Tibial nerve (tissue), 3 donors: Measurements from ENCODE around the gene NCOR1.

ENCODE experiments used
- POLR2A ChIP-seq, 2 donors: fragments of 450-650 bp; IDR thresholded peaks; one replicate each; pipeline ENCODE4 v1.6.1; 2017; ENCODE audit warnings: antibody characterized with exemption in 2 of 2, mild to moderate bottlenecking in 2 of 2, moderate library complexity in 2 of 2
- TF ChIP-seq, protein P1 (sequence below), 5 experiments: fragments of 200-600 bp in 3 of 5; fragments of 450-650 bp in 2 of 5; sonication (generic) in 3 of 5; IDR thresholded peaks; one replicate each; pipeline ENCODE4 v1.5.1; 2016 to 2019; ENCODE audit warnings: antibody characterized with exemption in 5 of 5, mild to moderate bottlenecking in 3 of 5, moderate library complexity in 2 of 5

DNA sequence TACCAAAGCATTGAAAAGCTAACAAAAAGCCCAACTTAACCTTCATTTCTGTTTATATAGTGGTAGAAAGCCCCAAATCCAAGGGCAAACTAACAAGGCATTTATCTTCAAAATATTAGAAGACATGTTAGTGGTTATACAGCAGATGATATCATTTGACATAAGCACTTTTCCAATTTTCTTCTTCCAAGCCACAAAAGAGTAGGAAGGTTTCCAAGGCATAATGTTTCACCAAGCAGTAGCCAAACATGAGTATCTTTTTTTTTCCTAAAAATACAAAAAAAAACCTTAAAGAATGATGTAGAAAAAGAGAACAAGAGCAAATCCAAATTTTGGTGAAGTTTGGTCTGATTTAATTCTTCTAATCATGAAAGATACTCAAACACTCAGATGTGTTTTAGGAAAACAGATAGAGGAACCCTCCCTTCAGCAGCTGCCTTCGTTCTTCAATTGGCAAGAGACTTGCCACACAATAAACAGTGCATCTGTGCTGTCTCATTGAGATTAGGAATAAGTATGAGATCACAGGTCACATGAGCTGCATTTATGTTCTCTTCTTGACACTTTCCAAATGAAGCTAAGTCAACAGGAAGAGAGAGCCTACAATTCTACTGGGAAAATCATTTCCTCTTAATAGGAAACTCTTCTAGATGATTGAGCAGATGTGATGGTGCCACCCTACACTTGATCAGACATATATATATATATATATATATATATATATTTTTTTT is 109.0 kb downstream of the NCOR1 start:
- no peak for TF ChIP-seq POLR2A (IDR thresholded peaks at IDR 0.05)
- TF ChIP-seq, protein P1, sequence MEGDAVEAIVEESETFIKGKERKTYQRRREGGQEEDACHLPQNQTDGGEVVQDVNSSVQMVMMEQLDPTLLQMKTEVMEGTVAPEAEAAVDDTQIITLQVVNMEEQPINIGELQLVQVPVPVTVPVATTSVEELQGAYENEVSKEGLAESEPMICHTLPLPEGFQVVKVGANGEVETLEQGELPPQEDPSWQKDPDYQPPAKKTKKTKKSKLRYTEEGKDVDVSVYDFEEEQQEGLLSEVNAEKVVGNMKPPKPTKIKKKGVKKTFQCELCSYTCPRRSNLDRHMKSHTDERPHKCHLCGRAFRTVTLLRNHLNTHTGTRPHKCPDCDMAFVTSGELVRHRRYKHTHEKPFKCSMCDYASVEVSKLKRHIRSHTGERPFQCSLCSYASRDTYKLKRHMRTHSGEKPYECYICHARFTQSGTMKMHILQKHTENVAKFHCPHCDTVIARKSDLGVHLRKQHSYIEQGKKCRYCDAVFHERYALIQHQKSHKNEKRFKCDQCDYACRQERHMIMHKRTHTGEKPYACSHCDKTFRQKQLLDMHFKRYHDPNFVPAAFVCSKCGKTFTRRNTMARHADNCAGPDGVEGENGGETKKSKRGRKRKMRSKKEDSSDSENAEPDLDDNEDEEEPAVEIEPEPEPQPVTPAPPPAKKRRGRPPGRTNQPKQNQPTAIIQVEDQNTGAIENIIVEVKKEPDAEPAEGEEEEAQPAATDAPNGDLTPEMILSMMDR (IDR thresholded peaks at IDR 0.05) = no peak
